Cardiac fibroblast (primary cell): ENCODE results near the gene MIX23.

Experiments
- DNase-seq, 2 donors: peaks; one replicate each; pipeline versions ENCODE4 v3.0.0 to v3.0.0-alpha.2; 2010; ENCODE audit warnings: low read depth in 2 of 2
- H3K4me3 ChIP-seq, 2 donors: replicated peaks in 1 of 2; 1 replicate in 1 of 2; 2 replicates in 1 of 2; pipeline ENCODE4 v1.5.1; 2011; ENCODE audit warnings: low read depth in 2 of 2, low read length in 2 of 2, mild to moderate bottlenecking in 2 of 2, moderate library complexity in 1 of 2
- TF ChIP-seq, protein P1 (sequence below): IDR thresholded peaks from one replicate; pipeline ENCODE4 v1.5.1; 2011; ENCODE audit warnings: low read depth, mild to moderate bottlenecking, low read length, inconsistent platforms

Gene MIX23

DNA sequence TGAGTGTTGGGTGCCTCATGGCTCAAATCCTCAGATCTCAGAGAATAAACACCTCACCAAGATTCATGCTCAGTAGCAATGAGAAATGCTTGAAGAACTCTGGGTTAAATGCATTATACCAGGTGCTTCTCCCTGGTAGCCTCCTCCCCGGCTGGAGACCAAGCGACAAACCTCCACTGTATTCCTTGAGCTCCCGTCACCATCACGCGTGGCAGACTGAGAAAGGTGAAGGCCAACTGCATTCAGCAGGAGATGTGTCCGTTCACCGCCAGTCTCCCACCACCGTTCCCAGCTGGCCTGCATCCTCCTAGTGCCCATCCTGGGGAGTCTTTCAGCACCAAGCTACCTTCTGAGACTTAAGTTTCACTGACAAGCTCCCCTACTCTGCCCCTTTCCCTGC, 50.5 kb downstream of the MIX23 start:
- H3K4me3 ChIP-seq: no peak overlapping the region
- TF ChIP-seq, protein P1, sequence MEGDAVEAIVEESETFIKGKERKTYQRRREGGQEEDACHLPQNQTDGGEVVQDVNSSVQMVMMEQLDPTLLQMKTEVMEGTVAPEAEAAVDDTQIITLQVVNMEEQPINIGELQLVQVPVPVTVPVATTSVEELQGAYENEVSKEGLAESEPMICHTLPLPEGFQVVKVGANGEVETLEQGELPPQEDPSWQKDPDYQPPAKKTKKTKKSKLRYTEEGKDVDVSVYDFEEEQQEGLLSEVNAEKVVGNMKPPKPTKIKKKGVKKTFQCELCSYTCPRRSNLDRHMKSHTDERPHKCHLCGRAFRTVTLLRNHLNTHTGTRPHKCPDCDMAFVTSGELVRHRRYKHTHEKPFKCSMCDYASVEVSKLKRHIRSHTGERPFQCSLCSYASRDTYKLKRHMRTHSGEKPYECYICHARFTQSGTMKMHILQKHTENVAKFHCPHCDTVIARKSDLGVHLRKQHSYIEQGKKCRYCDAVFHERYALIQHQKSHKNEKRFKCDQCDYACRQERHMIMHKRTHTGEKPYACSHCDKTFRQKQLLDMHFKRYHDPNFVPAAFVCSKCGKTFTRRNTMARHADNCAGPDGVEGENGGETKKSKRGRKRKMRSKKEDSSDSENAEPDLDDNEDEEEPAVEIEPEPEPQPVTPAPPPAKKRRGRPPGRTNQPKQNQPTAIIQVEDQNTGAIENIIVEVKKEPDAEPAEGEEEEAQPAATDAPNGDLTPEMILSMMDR: no peak
- no peak for DNase-seq

DNA sequence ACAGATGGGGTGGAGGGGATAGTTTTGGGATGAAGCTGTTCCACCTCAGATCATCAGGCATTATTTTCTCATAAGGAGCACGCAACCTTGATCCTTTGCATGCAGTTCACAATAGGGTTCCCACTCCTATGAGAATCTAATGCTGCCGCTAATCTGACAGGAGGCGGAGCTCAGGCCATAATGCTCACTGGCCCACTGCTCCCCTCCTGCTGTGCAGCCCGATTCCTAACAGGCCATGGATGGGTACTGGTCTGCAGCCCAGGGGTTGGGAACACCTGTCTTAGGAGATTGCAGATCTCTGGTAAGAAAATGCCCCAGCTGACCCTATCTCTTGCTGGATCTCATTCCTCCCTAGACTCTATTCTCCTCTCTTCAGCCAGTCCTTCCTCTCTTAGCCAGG, 51.1 kb downstream of the MIX23 start:
- TF ChIP-seq, protein P1: no peak
- no peak for DNase-seq
- H3K4me3 ChIP-seq: no peak overlapping the region

DNA sequence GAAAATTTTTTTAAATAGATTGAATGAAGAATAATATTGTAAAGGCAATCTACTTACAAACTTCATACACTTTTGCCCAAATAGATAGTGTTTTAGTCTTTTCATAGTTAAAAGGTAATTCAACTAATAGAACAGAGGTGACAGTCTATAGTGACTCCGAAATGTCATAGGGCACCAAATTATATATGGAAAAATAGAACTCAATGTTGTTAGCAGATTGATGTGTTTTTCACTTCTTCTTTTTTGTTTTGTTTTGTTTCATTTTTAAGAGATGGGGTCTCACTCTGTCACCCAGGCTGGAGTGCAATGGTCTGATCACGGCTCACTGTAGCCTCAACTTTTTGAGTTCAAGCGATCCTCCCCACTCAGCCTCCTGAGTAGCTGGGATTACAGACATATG, 57.3 kb downstream of the MIX23 start:
- H3K4me3 ChIP-seq: no peak overlapping the region
- DNase-seq: no peak
- TF ChIP-seq, protein P1: no peak

DNA sequence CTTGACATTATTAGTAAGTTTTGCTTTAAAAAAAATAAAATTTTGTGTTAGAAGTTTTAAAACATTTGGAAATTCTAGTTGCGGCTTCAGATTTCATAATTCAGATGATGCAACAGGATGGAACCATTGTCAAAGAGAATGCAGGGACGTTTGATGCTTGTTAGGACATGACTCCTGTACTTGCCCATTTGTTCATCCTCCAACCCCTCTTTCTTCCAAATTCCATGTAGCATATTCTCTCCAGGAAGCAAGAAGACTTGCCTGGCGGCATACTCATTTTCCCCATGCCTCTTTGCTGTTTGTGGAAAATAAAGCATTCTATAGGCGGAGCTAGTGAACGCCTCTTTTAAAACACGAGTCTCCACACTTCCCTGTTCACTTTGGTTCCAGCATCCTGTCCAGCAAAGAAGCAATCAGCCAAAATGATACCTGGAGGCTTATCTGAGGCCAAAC, 58.1 kb downstream of the MIX23 start, which contains the start of gene CSTA:
Gene CSTA (plus strand): TSS at position 378 of the 453 bp plus-strand sequence. CDS start 45 bp downstream, at position 423.
- TF ChIP-seq, protein P1: no peak
- no peak within 1 kb of the TSS for H3K4me3 ChIP-seq
- DNase-seq: peak; percentile 11 to 66

DNA sequence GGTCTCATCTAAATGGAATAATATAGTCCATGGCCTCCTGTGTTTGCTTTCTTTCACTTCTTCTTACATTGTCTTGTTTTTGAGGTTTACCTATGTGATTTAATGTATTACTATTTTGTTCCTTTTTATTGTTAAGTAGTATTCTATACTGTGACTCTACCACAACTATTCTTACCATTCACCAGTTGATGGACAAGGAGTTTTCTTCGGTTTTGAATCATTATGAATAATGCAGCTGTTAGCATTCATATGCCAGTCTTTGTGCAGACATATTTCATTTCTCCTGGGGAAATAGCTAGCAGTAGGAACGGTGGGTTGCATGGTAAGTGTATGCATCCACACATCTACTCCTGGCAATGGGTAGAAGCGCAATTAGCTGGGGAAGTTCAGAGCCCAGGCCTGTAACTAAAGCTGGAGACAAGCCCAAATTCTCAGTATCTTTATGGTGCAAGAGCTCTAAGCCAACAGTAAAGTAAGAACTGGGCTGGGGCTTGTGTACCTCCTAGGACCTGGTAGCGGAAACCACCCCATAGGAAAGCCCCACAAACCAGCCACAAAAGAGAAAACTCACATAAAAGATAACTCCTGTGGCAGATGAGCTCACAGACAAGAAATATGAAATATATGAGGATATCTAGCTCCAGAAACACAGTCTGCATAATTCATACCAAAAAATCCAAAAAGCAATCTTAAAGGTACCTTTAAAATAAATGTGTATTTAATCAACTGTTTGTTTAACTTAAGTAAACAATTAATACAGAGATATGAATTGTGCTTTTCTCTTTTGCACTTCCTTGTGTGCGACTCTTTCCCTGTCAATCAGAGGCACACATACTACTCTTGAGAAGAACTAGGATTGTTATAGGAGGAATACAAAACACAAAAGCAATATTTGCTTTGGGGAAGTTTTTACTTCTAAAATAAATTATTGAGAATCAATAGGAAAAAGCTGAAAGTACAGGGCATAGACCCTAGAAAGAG, 60.6 kb downstream of the MIX23 start:
- DNase-seq: no peak
- TF ChIP-seq, protein P1: no peak
- no peak overlapping the region for H3K4me3 ChIP-seq

DNA sequence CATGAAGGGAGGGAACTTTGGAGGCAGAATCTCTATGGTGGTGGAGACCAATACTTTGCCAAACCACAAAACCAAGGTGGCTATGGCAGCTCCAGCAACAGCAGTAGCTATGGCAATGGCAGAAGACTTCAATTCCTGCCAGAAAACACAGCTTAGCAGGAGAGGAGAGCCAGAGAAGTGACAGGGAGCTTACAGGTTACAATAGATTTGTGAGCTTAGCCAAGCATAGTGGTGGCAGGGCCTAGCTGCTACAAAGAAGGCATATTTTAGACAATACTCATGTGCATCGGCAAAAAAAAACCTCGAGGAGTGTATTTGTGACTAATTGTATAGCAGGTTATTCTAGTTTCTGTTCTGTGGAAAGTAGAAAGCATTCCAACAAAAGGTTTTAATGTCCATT, 64.4 kb downstream of the MIX23 start:
- DNase-seq: no peak
- no peak overlapping the region for H3K4me3 ChIP-seq
- TF ChIP-seq, protein P1: no peak
